Measurements from ENCODE around the gene ATP6V1G2.

- TF ChIP-seq CTCF (IDR thresholded peaks at IDR 0.05) (no peak), REST (IDR thresholded peaks at IDR 0.05; ENCODE audit: insufficient read depth in 1 of 2, low read depth in 2 of 2, low read length in 1 of 2) (no peak), SIN3A (IDR thresholded peaks at IDR 0.05; ENCODE audit: borderline replicate concordance, insufficient read depth, low read depth, low read length) (no peak), POLR2AphosphoS5 (IDR thresholded peaks at IDR 0.05; ENCODE audit: low read depth, low read length) (no peak), TCF7L2 (IDR thresholded peaks at IDR 0.05; ENCODE audit: low read depth, low read length) (no peak)
Measured at GRCh38 chr6:31525553-31525931, 20.9 kb downstream of the ATP6V1G2 start.

Measured in Panc1 (cell line).